ENCODE results near the gene SPAAR. TPM values are rescaled to one million over a fixed set of nuclear protein-coding genes. Genes with fewer than 3 reads are reported as not detected.

SPAAR gene
- total and polyA plus RNA-seq, 9 of the 15 experiments (the other 6 are each of a cell fraction or from before 2014, with no cell fraction given): not detected

- TF ChIP-seq E2F3 (CRISPR knock-in tag; IDR thresholded peaks at IDR 0.05): no peak
- TF ChIP-seq ZNF75A (CRISPR knock-in tag; IDR thresholded peaks at IDR 0.05): no peak
- TF ChIP-seq TFAP4 (CRISPR knock-in tag; IDR thresholded peaks at IDR 0.05; ENCODE audit: borderline replicate concordance): no peak
- no peak for TF ChIP-seq RFX1 (IDR thresholded peaks at IDR 0.05)
- no peak for TF ChIP-seq CREM (IDR thresholded peaks at IDR 0.05; ENCODE audit: low read depth)
- no peak for TF ChIP-seq NFIX (CRISPR knock-in tag; IDR thresholded peaks at IDR 0.05; ENCODE audit: low read depth)
- TF ChIP-seq POLR2A (conservative IDR thresholded peaks at IDR 0.05): no peak
- no peak for TF ChIP-seq MNT (conservative IDR thresholded peaks at IDR 0.05)
- no peak for TF ChIP-seq TSC22D4 (tag; IDR thresholded peaks at IDR 0.05)
- TF ChIP-seq BHLHE40 (IDR thresholded peaks at IDR 0.05; ENCODE audit: low read length): no peak
- TF ChIP-seq ZSCAN29 (IDR thresholded peaks at IDR 0.05): no peak
- TF ChIP-seq TFE3 (CRISPR knock-in tag; IDR thresholded peaks at IDR 0.05): no peak
These were observed 2.2 kb upstream of the SPAAR start (continued) for GRCh38 chr9:35906923-35907699.

All from K562 (cell line).